Gastrocnemius medialis (tissue), 4 donors: ENCODE measurements around the gene B4GALT6.

Source experiments
- CTCF ChIP-seq, 5 experiments: fragments of 450-650 bp in 3 of 5; fragments of 200-600 bp in 2 of 5; sonication (generic) in 2 of 5; IDR thresholded peaks in 4 of 5; conservative IDR thresholded peaks in 1 of 5; 1 replicate in 4 of 5; 2 replicates in 1 of 5; pipeline ENCODE4 v1.5.1; 2016 to 2019; ENCODE audit warnings: antibody characterized with exemption in 5 of 5, mild to moderate bottlenecking in 3 of 5, moderate library complexity in 3 of 5
- POLR2A ChIP-seq, 2 donors: fragments of 450-650 bp; IDR thresholded peaks; one replicate each; pipeline ENCODE4 v1.6.1; 2017; ENCODE audit warnings: antibody characterized with exemption in 2 of 2, mild to moderate bottlenecking in 2 of 2, moderate library complexity in 2 of 2

GRCh38 chr18:31637445-31637844 lies 46.9 kb downstream of the B4GALT6 start:
- TF ChIP-seq CTCF (IDR thresholded peaks at IDR 0.05 in 4 of 5, conservative IDR thresholded peaks at IDR 0.05 in 1 of 5), result no peak
- no peak for TF ChIP-seq POLR2A (IDR thresholded peaks at IDR 0.05)
